ENCODE data around the gene SLC35F1.

SLC35F1 gene

GRCh38 chr6:118179048-118179447, 272.0 kb downstream of the SLC35F1 start:
- no peak for TF ChIP-seq TEAD4 (IDR thresholded peaks at IDR 0.05)

GRCh38 chr6:118186672-118187567, 279.9 kb downstream of the SLC35F1 start:
- TF ChIP-seq RAD21 (IDR thresholded peaks at IDR 0.05; ENCODE audit: low read depth) (no peak), TEAD4 (IDR thresholded peaks at IDR 0.05) (no peak), MAX (IDR thresholded peaks at IDR 0.05) (no peak), EP300 (IDR thresholded peaks at IDR 0.05; ENCODE audit: borderline replicate concordance) (no peak), REST (IDR thresholded peaks at IDR 0.05; ENCODE audit: low read depth) (no peak)

- TF ChIP-seq USF1 (IDR thresholded peaks at IDR 0.05) (no peak), ZBTB7A (IDR thresholded peaks at IDR 0.05; ENCODE audit: low read depth) (no peak), TEAD4 (IDR thresholded peaks at IDR 0.05) (no peak), EGR1 (IDR thresholded peaks at IDR 0.05) (no peak), CREB1 (IDR thresholded peaks at IDR 0.05; ENCODE audit: low read depth) (no peak), MAX (IDR thresholded peaks at IDR 0.05) (no peak), CEBPB (IDR thresholded peaks at IDR 0.05) (no peak), REST (IDR thresholded peaks at IDR 0.05; ENCODE audit: low read depth) (no peak), RAD21 (IDR thresholded peaks at IDR 0.05; ENCODE audit: low read depth) (no peak), NFIC (IDR thresholded peaks at IDR 0.05) (no peak)
Observed at GRCh38 chr6:118187568-118188164, 280.6 kb downstream of the SLC35F1 start.

GRCh38 chr6:118188561-118188960, 281.5 kb downstream of the SLC35F1 start:
- no peak for TF ChIP-seq TEAD4 (IDR thresholded peaks at IDR 0.05)
- TF ChIP-seq MAX (IDR thresholded peaks at IDR 0.05): no peak
- no peak for TF ChIP-seq NFIC (IDR thresholded peaks at IDR 0.05)
- TF ChIP-seq USF1 (IDR thresholded peaks at IDR 0.05): no peak
- TF ChIP-seq CEBPB (IDR thresholded peaks at IDR 0.05): no peak
- TF ChIP-seq EGR1 (IDR thresholded peaks at IDR 0.05): no peak
- TF ChIP-seq REST (IDR thresholded peaks at IDR 0.05; ENCODE audit: low read depth): no peak
- no peak for TF ChIP-seq ZBTB7A (IDR thresholded peaks at IDR 0.05; ENCODE audit: low read depth)

GRCh38 chr6:118197539-118197938, 290.5 kb downstream of the SLC35F1 start:
- TF ChIP-seq FOXM1 (IDR thresholded peaks at IDR 0.05; ENCODE audit: borderline replicate concordance, low read depth) (no peak), EP300 (IDR thresholded peaks at IDR 0.05; ENCODE audit: borderline replicate concordance) (no peak), TAF1 (IDR thresholded peaks at IDR 0.05; ENCODE audit: low read depth) (no peak), USF1 (IDR thresholded peaks at IDR 0.05) (no peak), RAD21 (IDR thresholded peaks at IDR 0.05; ENCODE audit: low read depth) (no peak), CREB1 (IDR thresholded peaks at IDR 0.05; ENCODE audit: low read depth) (no peak), EGR1 (IDR thresholded peaks at IDR 0.05) (no peak), CEBPB (IDR thresholded peaks at IDR 0.05) (no peak), ZBTB7A (IDR thresholded peaks at IDR 0.05; ENCODE audit: low read depth) (no peak), TCF12 (IDR thresholded peaks at IDR 0.05; ENCODE audit: low read depth) (no peak), MAX (IDR thresholded peaks at IDR 0.05) (no peak), TEAD4 (IDR thresholded peaks at IDR 0.05) (no peak), REST (IDR thresholded peaks at IDR 0.05; ENCODE audit: low read depth) (no peak), NFIC (IDR thresholded peaks at IDR 0.05) (no peak), YY1 (IDR thresholded peaks at IDR 0.05; ENCODE audit: low read depth) (no peak)

All from Ishikawa (cell line).